GM23338 (cell line): ENCODE measurements around the gene PPL. TPM values are rescaled to one million over a fixed set of nuclear protein-coding genes. Genes with fewer than 3 reads are reported as not detected.

Experiments
- ATAC-seq: fragments of 200-7000 bp; cut with Tn5 transposase; 3 replicates; pipeline ENCODE4 v1.9.1; 2020
- DNase-seq: peaks from one replicate; pipeline ENCODE4 v3.0.0-alpha.2; 2015; ENCODE audit warnings: low spot score
- H2AFZ ChIP-seq: fragments of 200-600 bp; sonication (generic); 2 replicates; pipeline ENCODE4 v1.8.0; 2016; ENCODE audit warnings: antibody characterized with exemption, mild to moderate bottlenecking, moderate library complexity
- H3F3A ChIP-seq: fragments of 200-600 bp; sonication (generic); replicated peaks from 2 replicates; pipeline ENCODE4 v1.8.0; 2017; ENCODE audit warnings: antibody characterized with exemption, mixed run types, low read depth
- H3K27ac ChIP-seq: fragments of 200-600 bp; sonication (generic); 2 replicates; pipeline ENCODE4 v1.6.1; 2016; ENCODE audit warnings: low read depth
- H3K27me3 ChIP-seq: fragments of 200-600 bp; sonication (generic); 2 replicates; pipeline ENCODE4 v1.8.0; 2016; ENCODE audit warnings: mild to moderate bottlenecking, mixed run types, moderate library complexity; ENCODE audit not compliant: insufficient read depth
- H3K36me3 ChIP-seq: fragments of 200-600 bp; sonication (generic); 2 replicates; pipeline ENCODE4 v1.8.0; 2016; ENCODE audit warnings: mild to moderate bottlenecking; ENCODE audit not compliant: insufficient read depth
- H3K4me1 ChIP-seq: fragments of 200-600 bp; sonication (generic); 2 replicates; pipeline ENCODE4 v1.8.0; 2016; ENCODE audit warnings: mild to moderate bottlenecking, moderate library complexity; ENCODE audit not compliant: insufficient read depth
- H3K4me2 ChIP-seq: fragments of 200-600 bp; sonication (generic); 2 replicates; pipeline ENCODE4 v1.7.1; 2017; ENCODE audit warnings: mixed run types
- H3K4me3 ChIP-seq: fragments of 200-600 bp; sonication (generic); 2 replicates; pipeline ENCODE4 v1.6.1; 2016; ENCODE audit warnings: mixed run types
- H3K79me2 ChIP-seq: fragments of 200-600 bp; sonication (generic); replicated peaks from 2 replicates; pipeline ENCODE4 v1.8.0; 2017; ENCODE audit warnings: mild to moderate bottlenecking; ENCODE audit not compliant: insufficient read depth
- H3K9me2 ChIP-seq: fragments of 200-600 bp; sonication (generic); 2 replicates; pipeline ENCODE4 v1.8.0; 2017; ENCODE audit not compliant: insufficient read depth
- H4K20me1 ChIP-seq: fragments of 200-600 bp; sonication (generic); replicated peaks from 2 replicates; pipeline ENCODE4 v1.8.0; 2017; ENCODE audit warnings: mild to moderate bottlenecking; ENCODE audit not compliant: insufficient read depth
- H3K27ac Mint-ChIP-seq: 2 replicates; pipeline ENCODE4 v1.8.0; 2020; ENCODE audit warnings: inconsistent platforms, mild to moderate bottlenecking, moderate library complexity, mixed read lengths
- H3K27me3 Mint-ChIP-seq: 3 replicates; pipeline ENCODE4 v1.8.0; 2022; ENCODE audit warnings: low read depth, mild to moderate bottlenecking, moderate library complexity, mixed read lengths, inconsistent platforms; ENCODE audit not compliant: insufficient read depth, poor library complexity
- H3K36me3 Mint-ChIP-seq: 3 replicates; pipeline ENCODE4 v1.8.0; 2021; ENCODE audit warnings: low read depth, mild to moderate bottlenecking, inconsistent platforms, moderate library complexity, mixed read lengths
- H3K4me1 Mint-ChIP-seq: 3 replicates; pipeline ENCODE4 v1.8.0; 2020; ENCODE audit warnings: mild to moderate bottlenecking, inconsistent platforms, mixed read lengths
- H3K4me3 Mint-ChIP-seq: 3 replicates; pipeline ENCODE4 v1.8.0; 2021; ENCODE audit warnings: moderate library complexity, mild to moderate bottlenecking, inconsistent platforms, mixed read lengths
- H3K9me3 Mint-ChIP-seq: 3 replicates; pipeline ENCODE4 v1.8.0; 2020; ENCODE audit warnings: moderate library complexity, mild to moderate bottlenecking, inconsistent platforms, mixed read lengths
- CREB1 ChIP-seq: fragments of 250-450 bp; sonication (Bioruptor Pico); IDR thresholded peaks from 2 replicates; pipeline ENCODE4 v1.5.0; 2020; ENCODE audit warnings: low read depth, mild to moderate bottlenecking, moderate library complexity
- EZH2 ChIP-seq: fragments of 200-600 bp; sonication (generic); IDR thresholded peaks from one replicate; pipeline ENCODE4 v1.8.0; 2017; ENCODE audit warnings: antibody characterized with exemption, mild to moderate bottlenecking, low read depth; ENCODE audit not compliant: unreplicated experiment
- EZH2phosphoT487 ChIP-seq: fragments of 200-600 bp; sonication (generic); IDR thresholded peaks from one replicate; pipeline ENCODE4 v1.8.1; 2018; ENCODE audit warnings: antibody characterized with exemption; ENCODE audit not compliant: unreplicated experiment
- JUNB ChIP-seq: IDR thresholded peaks from one replicate; pipeline ENCODE4 v1.6.1; 2016; ENCODE audit warnings: antibody characterized with exemption; ENCODE audit not compliant: unreplicated experiment
- NANOG ChIP-seq: IDR thresholded peaks from 2 replicates; pipeline ENCODE4 v1.6.1; 2016; ENCODE audit warnings: antibody characterized with exemption, borderline replicate concordance
- POLR2AphosphoS5 ChIP-seq: IDR thresholded peaks from 2 replicates; pipeline ENCODE4 v1.6.1; 2016; ENCODE audit warnings: antibody characterized with exemption, low read depth
- ZNF331 ChIP-seq: fragments of 250-450 bp; sonication (Bioruptor Pico); IDR thresholded peaks from 2 replicates; pipeline ENCODE4 v1.5.0; 2020; ENCODE audit warnings: low read depth, mild to moderate bottlenecking, moderate library complexity
- polyA plus RNA-seq: library from polyadenylated mRNA; unstranded; fragments of >200 nt; fragmentation: Nextera tagmentation; extraction: Ambion mirVana; gene quantifications from 2 replicates; pipeline ENCODE4 v1.2.1, GENCODE V29; 2016
- total RNA-seq: library from RNA; depleted of rRNA; stranded (reverse); fragments of >200 nt; shearing (Covaris generic); gene quantifications from 2 replicates; pipeline ENCODE4 v1.2.3, GENCODE V29; 2014
- TF ChIP-seq, protein P1 (sequence below): fragments of 250-450 bp; sonication (Bioruptor Pico); IDR thresholded peaks from 2 replicates; pipeline ENCODE4 v1.5.0; 2020; ENCODE audit warnings: mild to moderate bottlenecking, moderate library complexity
- TF ChIP-seq, protein P2 (sequence below): IDR thresholded peaks from one replicate; pipeline ENCODE4 v1.6.1; 2018; ENCODE audit warnings: antibody characterized with exemption; ENCODE audit not compliant: unreplicated experiment
- TF ChIP-seq, protein P3 (sequence below): IDR thresholded peaks from 2 replicates; pipeline ENCODE4 v1.6.1; 2016; ENCODE audit warnings: antibody characterized with exemption
- TF ChIP-seq, protein P4 (sequence below), 2 experiments: fragments of 200-600 bp in 1 of 2; sonication (generic) in 1 of 2; conservative IDR thresholded peaks; 2 replicates each; pipeline versions ENCODE4 v1.5.1 to v1.6.1; 2016 to 2017; ENCODE audit warnings: antibody characterized with exemption in 2 of 2, low read depth in 2 of 2, mild to moderate bottlenecking in 2 of 2, moderate library complexity in 1 of 2

Gene PPL
- total and polyA plus RNA-seq, 2 experiments from 2014 or later: 10.6 to 31.7 TPM

DNA sequence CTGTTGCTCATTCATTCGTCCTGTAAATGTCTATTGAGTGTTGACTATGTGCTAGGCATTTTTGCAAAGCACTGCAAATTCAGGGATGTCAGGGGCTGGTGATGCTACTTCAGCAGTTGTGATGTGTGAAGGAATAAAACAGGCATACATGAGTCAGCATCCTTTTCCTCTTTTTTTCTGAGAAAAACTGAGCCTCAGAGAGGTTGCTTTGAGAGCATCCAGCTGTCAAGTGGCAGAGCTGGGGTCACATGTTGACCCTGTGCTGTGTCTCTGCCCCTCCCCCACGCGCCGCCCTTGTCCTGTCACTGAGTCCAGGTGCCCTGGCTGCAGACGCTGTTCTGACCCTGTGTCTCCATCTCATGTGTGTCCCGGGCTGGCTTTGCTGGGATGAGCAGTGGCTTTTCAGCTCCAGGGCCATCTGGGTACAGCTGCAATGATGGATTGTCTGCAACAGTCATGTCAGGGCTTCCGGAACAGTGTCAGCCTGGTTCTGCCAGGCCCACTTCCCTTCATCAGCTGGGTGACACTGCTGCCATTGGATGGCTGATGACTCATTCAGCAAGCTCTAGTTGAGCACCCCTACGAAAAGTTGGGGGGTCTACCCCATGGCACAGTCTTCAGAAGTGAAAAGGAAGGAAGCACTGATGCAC is 36.1 kb upstream of the PPL start (continued):
- TF ChIP-seq, protein P1, sequence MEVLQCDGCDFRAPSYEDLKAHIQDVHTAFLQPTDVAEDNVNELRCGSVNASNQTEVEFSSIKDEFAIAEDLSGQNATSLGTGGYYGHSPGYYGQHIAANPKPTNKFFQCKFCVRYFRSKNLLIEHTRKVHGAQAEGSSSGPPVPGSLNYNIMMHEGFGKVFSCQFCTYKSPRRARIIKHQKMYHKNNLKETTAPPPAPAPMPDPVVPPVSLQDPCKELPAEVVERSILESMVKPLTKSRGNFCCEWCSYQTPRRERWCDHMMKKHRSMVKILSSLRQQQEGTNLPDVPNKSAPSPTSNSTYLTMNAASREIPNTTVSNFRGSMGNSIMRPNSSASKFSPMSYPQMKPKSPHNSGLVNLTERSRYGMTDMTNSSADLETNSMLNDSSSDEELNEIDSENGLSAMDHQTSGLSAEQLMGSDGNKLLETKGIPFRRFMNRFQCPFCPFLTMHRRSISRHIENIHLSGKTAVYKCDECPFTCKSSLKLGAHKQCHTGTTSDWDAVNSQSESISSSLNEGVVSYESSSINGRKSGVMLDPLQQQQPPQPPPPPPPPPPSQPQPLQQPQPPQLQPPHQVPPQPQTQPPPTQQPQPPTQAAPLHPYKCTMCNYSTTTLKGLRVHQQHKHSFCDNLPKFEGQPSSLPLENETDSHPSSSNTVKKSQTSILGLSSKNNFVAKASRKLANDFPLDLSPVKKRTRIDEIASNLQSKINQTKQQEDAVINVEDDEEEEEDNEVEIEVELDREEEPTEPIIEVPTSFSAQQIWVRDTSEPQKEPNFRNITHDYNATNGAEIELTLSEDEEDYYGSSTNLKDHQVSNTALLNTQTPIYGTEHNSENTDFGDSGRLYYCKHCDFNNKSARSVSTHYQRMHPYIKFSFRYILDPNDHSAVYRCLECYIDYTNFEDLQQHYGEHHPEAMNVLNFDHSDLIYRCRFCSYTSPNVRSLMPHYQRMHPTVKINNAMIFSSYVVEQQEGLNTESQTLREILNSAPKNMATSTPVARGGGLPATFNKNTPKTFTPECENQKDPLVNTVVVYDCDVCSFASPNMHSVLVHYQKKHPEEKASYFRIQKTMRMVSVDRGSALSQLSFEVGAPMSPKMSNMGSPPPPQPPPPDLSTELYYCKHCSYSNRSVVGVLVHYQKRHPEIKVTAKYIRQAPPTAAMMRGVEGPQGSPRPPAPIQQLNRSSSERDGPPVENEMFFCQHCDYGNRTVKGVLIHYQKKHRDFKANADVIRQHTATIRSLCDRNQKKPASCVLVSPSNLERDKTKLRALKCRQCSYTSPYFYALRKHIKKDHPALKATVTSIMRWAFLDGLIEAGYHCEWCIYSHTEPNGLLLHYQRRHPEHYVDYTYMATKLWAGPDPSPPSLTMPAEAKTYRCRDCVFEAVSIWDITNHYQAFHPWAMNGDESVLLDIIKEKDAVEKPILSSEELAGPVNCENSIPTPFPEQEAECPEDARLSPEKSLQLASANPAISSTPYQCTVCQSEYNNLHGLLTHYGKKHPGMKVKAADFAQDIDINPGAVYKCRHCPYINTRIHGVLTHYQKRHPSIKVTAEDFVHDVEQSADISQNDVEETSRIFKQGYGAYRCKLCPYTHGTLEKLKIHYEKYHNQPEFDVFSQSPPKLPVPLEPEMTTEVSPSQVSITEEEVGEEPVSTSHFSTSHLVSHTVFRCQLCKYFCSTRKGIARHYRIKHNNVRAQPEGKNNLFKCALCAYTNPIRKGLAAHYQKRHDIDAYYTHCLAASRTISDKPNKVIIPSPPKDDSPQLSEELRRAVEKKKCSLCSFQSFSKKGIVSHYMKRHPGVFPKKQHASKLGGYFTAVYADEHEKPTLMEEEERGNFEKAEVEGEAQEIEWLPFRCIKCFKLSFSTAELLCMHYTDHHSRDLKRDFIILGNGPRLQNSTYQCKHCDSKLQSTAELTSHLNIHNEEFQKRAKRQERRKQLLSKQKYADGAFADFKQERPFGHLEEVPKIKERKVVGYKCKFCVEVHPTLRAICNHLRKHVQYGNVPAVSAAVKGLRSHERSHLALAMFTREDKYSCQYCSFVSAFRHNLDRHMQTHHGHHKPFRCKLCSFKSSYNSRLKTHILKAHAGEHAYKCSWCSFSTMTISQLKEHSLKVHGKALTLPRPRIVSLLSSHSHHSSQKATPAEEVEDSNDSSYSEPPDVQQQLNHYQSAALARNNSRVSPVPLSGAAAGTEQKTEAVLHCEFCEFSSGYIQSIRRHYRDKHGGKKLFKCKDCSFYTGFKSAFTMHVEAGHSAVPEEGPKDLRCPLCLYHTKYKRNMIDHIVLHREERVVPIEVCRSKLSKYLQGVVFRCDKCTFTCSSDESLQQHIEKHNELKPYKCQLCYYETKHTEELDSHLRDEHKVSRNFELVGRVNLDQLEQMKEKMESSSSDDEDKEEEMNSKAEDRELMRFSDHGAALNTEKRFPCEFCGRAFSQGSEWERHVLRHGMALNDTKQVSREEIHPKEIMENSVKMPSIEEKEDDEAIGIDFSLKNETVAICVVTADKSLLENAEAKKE (CRISPR knock-in tag): no peak
- TF ChIP-seq EZH2phosphoT487 (no peak), ZNF331 (CRISPR knock-in tag) (no peak), POLR2AphosphoS5 (no peak)

DNA sequence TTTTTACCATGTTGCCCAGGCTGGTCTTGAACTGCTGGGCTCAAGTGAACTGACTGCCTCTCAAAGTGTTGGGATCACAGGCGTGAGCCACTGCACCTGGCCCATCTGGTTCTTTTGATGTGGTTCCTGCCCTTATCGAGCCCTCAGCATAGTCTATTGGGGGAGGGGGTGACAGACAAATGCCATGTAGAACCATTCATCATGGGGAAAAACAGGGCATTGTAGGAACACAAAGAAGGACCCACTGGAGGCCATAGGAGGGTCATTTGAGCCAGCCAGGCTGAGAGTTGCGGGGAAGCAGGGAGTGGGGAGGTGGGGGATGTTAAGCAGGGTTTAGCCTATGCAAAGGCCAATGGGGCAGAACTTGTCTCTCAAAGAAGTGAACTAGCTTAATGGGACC is 33.1 kb upstream of the PPL start:
- no peaks in the 10 kb centered on the region for H4K20me1 ChIP-seq
- no peaks in the 10 kb centered on the region for H3K9me2 ChIP-seq
- no peaks in the 10 kb centered on the region for H3K9me3 Mint-ChIP-seq
- ATAC-seq (peak; percentile 73), DNase-seq (peak; percentile 47)
- H3K27ac ChIP-seq: peak overlapping the region; percentile 78; the same call in 1 of the 2 replicates
- H2AFZ ChIP-seq: peak overlapping the region; percentile 83
- no peaks in the 10 kb centered on the region for H3K79me2 ChIP-seq
- peaks cover 18% of the 10 kb centered on the region for H3K27me3 Mint-ChIP-seq
- H3K4me1 ChIP-seq: peaks cover 31% of the 10 kb centered on the region
- H3F3A ChIP-seq: peaks cover 19% of the 10 kb centered on the region
- peak overlapping the region; percentile 94 for H3K27ac Mint-ChIP-seq
- peak overlapping the region; percentile 34 for H3K4me2 ChIP-seq
- no peak overlapping the region for H3K4me3 ChIP-seq
- no peaks in the 10 kb centered on the region for H3K36me3 Mint-ChIP-seq
- peak overlapping the region; percentile 30; the same call in 1 of the 3 replicates for H3K4me3 Mint-ChIP-seq
- peaks cover 30% of the 10 kb centered on the region for H3K4me1 Mint-ChIP-seq
- no peaks in the 10 kb centered on the region for H3K27me3 ChIP-seq
- H3K36me3 ChIP-seq: no peaks in the 10 kb centered on the region
- TF ChIP-seq, protein P2, sequence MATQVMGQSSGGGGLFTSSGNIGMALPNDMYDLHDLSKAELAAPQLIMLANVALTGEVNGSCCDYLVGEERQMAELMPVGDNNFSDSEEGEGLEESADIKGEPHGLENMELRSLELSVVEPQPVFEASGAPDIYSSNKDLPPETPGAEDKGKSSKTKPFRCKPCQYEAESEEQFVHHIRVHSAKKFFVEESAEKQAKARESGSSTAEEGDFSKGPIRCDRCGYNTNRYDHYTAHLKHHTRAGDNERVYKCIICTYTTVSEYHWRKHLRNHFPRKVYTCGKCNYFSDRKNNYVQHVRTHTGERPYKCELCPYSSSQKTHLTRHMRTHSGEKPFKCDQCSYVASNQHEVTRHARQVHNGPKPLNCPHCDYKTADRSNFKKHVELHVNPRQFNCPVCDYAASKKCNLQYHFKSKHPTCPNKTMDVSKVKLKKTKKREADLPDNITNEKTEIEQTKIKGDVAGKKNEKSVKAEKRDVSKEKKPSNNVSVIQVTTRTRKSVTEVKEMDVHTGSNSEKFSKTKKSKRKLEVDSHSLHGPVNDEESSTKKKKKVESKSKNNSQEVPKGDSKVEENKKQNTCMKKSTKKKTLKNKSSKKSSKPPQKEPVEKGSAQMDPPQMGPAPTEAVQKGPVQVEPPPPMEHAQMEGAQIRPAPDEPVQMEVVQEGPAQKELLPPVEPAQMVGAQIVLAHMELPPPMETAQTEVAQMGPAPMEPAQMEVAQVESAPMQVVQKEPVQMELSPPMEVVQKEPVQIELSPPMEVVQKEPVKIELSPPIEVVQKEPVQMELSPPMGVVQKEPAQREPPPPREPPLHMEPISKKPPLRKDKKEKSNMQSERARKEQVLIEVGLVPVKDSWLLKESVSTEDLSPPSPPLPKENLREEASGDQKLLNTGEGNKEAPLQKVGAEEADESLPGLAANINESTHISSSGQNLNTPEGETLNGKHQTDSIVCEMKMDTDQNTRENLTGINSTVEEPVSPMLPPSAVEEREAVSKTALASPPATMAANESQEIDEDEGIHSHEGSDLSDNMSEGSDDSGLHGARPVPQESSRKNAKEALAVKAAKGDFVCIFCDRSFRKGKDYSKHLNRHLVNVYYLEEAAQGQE: no peak
- no peak for TF ChIP-seq ZNF331 (CRISPR knock-in tag)
- no peak for TF ChIP-seq JUNB
- no peak for TF ChIP-seq CREB1
- TF ChIP-seq, protein P3, sequence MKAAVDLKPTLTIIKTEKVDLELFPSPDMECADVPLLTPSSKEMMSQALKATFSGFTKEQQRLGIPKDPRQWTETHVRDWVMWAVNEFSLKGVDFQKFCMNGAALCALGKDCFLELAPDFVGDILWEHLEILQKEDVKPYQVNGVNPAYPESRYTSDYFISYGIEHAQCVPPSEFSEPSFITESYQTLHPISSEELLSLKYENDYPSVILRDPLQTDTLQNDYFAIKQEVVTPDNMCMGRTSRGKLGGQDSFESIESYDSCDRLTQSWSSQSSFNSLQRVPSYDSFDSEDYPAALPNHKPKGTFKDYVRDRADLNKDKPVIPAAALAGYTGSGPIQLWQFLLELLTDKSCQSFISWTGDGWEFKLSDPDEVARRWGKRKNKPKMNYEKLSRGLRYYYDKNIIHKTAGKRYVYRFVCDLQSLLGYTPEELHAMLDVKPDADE: no peak
- TF ChIP-seq EZH2: no peak
- TF ChIP-seq, protein P4, sequence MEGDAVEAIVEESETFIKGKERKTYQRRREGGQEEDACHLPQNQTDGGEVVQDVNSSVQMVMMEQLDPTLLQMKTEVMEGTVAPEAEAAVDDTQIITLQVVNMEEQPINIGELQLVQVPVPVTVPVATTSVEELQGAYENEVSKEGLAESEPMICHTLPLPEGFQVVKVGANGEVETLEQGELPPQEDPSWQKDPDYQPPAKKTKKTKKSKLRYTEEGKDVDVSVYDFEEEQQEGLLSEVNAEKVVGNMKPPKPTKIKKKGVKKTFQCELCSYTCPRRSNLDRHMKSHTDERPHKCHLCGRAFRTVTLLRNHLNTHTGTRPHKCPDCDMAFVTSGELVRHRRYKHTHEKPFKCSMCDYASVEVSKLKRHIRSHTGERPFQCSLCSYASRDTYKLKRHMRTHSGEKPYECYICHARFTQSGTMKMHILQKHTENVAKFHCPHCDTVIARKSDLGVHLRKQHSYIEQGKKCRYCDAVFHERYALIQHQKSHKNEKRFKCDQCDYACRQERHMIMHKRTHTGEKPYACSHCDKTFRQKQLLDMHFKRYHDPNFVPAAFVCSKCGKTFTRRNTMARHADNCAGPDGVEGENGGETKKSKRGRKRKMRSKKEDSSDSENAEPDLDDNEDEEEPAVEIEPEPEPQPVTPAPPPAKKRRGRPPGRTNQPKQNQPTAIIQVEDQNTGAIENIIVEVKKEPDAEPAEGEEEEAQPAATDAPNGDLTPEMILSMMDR (conservative IDR thresholded peaks at IDR 0.05; ENCODE audit: low read depth in 2 of 2): no peak
- TF ChIP-seq NANOG: no peak
